ENCODE data around the gene AGT.

DNA sequence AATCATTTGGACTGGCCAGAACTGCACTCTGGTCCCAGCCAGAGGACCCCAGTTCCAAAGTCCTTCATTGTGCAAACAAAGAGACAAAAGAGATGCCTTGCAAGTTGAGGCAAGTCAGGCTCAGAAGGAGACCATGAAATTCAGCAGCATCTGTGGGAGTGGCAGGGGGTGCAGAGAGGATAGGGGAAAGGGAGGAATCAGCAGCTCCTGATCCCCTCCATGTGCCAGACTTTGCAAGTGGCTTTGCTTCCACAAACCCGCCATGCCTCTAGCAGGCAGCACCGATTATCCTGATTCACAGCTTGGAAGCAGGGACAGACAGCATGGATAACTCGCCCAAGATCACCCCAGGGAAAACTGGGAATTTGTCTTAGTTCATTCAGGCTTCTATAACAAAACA, 31.1 kb upstream of the AGT start:
- TF ChIP-seq TARDBP (IDR thresholded peaks at IDR 0.05) (no peak), SP1 (IDR thresholded peaks at IDR 0.05) (no peak), CTBP1 (IDR thresholded peaks at IDR 0.05; ENCODE audit: borderline replicate concordance) (no peak), ZNF384 (IDR thresholded peaks at IDR 0.05) (no peak), SUZ12 (IDR thresholded peaks at IDR 0.05) (no peak), HDGF (IDR thresholded peaks at IDR 0.05; ENCODE audit: borderline replicate concordance) (no peak), ARNT (IDR thresholded peaks at IDR 0.05) (no peak), BHLHE40 (IDR thresholded peaks at IDR 0.05; ENCODE audit: borderline replicate concordance) (no peak), LEF1 (IDR thresholded peaks at IDR 0.05; ENCODE audit: borderline replicate concordance) (no peak), PKNOX1 (IDR thresholded peaks at IDR 0.05) (no peak), ELF4 (IDR thresholded peaks at IDR 0.05) (no peak)

Measured in HEK293T (cell line).